ENCODE data around the gene FAM170B.
A peak's percentile ranks its signal among the peaks of the same experiment; 100 is the strongest.

The FAM170B gene

GRCh38 chr10:49168831-49169500, 35.1 kb upstream of the FAM170B start:
- DNase-seq: no peak

DNA sequence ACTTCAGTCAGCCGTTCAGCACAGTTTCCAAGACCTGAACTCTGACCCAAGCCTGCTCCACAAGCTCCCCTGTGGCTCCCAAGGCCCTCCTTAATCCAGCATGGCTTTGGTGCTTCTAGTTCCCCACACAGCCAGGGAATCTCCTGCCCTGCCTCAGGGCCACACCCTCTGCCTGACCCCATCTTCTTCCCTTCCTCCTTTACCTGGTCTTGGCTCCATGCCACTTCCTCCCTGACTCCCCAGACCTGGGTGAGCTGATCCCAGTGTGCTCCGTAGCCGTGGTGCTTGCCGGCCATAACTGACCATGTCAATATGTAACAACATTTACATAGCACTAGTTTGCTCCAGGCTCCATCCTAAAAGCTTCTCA, 34.3 kb upstream of the FAM170B start:
- no peak for DNase-seq

DNA sequence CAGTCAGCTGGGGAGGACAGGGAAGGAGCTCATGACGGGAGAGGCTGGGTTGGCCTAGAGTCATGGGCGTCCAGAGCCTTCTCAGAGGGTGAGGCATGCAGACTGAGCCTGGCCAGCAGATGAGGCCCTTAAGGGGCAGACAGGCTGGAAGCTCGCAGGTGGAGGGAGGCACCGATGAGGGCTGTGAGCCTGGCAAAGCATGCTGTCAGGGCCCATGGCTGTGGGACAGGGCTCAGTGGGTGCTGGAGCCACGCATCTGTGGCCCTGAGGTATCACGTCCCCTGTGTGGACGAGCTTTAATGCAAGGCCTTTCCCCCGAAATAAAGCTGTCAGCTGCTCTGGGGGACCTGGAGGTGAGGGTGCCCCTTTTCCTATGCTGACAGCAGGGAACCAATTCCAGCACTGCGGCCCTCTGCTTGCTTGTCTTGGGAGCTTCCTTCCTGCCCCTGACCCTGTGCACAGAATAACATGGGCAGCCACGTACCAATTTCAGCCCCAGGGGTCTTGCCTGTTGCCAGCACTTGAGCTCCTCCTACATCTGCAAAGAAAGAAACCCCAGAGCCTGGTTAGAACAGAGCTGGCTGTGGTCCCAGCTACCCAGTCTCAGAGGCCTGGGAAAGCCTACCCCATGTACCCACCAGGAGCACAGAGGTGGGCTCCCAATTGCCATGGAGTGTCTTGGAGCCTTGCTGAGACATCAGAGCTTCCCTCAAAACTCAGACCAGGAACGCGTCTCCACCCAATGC, 33.8 kb upstream of the FAM170B start:
- no peak for DNase-seq

- no peak for DNase-seq
Measured at GRCh38 chr10:49166484-49167400, 32.9 kb upstream of the FAM170B start.

DNA sequence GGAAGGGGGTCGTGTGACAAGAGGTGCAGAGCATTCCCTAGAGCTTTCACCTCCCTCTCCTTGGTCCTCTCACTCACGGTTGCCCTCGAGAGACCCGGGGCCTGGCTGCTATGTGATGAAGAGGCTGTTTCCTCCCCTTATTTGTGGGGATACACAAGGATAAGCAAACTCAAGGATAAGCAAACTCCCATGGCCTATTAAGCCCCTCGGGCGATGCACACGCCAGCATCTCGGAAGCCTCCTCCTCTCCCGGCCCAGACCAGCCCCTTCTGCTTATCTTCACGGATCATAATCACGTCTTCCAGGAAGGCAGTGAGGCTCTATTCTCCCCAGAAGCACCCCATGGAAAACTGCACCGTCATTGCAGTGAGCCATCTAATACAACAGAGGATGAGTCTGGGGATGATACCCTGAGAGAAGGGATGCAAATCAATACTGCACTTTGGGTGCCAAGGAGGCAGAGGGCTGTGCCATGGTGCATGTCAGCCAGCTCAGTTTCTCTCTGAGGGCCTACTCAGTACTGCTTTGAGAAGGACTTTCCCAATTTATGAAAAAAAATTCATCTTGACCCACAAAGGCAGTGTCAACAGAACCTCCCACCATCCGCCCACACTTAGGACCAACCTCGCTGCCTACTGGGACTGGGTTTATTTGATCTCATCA, 32.1 kb upstream of the FAM170B start:
- DNase-seq: no peak

GRCh38 chr10:49165259-49165658, 31.4 kb upstream of the FAM170B start:
- no peak for DNase-seq

GRCh38 chr10:49164559-49165188, 30.9 kb upstream of the FAM170B start:
- peak in 1 of 2 donors; percentile 22 for DNase-seq

- DNase-seq: no peak
Measured at GRCh38 chr10:49163741-49164140, 29.9 kb upstream of the FAM170B start.

- DNase-seq: no peak
Measured at GRCh38 chr10:49162761-49163310, 29.0 kb upstream of the FAM170B start.

DNA sequence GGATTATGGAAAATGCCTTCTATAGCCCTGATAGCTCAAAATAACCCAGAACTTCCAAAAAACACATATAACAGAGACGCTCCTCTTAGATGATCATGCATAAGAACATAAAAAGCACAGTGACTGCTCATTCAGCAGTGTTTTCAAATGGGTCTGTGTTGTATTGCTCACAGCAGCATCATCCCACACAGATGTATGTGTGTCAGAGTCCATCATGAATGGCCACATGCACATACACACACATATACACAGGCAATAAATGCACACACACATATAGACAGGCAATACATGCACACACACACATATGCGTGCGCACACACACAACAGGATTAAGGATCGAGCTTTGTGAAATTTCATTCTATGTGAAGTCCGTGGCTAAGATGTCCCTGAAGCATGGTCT, 28.2 kb upstream of the FAM170B start:
- DNase-seq: no peak

GRCh38 chr10:49161411-49161997, 27.7 kb upstream of the FAM170B start:
- no peak for DNase-seq

DNA sequence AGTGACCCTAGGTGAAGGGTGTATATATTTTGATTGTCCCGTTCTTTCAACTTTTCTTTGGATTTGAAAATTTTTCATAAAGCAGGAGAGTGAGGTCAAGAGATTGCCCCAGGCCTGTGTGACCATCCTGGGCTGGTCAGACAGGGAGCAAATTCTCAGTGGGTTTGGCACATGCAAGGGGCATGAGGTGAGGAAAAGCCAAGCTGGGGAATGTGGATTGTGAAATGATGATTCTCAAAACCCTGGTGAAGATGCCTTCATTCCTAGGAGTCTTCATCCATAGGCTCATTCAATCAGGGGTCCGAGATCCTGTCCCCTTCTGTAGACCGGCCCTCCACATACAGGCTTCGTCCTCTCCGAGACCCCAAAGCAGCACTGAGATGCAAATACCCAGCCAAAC, 27.0 kb upstream of the FAM170B start:
- DNase-seq: no peak

DNA sequence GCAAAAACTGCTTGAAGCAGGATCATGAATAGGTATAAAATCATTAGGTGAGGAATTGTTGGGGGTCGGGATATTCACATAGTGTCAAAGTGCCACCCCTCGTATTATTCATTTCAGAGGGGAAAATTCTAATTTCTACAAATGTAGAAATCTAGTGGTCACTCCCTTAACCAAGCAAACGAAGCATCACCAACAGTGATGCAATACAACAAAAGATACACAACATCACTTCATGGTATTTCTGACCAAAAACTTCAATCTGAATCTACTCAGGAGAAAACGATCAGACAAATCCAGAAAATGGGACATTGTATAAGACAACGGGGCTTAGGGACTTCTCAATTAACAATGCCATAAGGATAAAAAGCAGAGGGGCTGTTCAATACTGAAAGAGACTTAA, 26.3 kb upstream of the FAM170B start:
- DNase-seq: no peak

DNA sequence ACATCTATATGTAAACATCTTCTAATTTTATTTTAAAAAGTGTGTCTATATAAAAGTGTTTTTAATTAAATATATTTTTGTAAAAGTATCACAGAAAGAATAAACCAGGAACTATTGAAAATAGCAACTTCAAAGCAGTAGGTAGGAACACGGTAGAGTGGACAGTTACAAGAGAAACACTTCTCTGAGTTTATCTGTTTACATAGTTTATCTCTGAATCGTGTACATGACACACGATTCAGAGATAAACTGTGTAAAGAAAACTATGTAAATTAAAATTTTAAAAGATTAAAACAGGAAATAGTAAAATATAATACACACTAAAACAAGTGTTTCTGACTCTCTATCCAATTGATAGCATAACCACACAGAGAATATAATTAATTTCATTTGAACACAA, 25.1 kb upstream of the FAM170B start:
- DNase-seq: no peak

GRCh38 chr10:49158404-49158803, 24.6 kb upstream of the FAM170B start:
- no peak for DNase-seq

DNA sequence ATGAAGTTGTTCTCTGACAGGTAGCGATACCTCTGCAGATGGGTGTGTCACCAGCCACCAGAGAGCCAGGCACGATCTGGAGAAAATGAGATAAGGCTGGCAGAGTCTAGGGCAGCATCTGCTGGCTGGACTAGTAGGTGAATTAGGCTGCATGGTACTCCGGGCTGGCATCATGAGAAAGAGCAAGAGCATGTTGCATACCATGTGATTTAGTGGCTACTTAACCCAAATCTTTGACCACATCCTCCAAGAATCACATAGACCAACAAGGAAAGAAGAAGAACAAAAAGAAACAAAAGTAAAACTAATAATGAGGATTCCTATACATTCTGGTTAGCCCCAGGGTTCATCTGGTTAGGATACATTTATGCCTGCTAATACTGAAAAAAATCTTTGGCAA, 23.4 kb upstream of the FAM170B start:
- DNase-seq: no peak

GRCh38 chr10:49154641-49155040, 20.8 kb upstream of the FAM170B start:
- no peak for DNase-seq

DNA sequence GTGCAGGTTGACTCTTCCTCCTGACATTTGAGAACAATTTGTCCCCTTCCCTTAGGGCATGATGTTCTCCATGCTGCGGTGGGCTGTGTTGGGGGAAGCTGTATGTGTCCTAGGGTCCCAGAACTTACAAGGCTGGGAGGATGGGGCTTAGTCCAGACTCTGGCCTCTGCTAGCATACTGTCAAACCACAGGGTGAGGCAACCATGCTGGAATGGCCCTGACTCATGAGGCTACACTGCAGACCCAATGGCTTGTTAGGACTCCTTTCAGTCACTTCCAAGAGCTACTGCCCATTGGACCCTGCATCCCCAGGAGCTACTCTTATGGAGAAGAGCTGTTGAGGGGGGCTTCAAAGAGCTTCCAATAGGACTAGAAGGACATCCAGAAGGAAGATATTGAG, 20.1 kb upstream of the FAM170B start:
- no peak for DNase-seq

DNA sequence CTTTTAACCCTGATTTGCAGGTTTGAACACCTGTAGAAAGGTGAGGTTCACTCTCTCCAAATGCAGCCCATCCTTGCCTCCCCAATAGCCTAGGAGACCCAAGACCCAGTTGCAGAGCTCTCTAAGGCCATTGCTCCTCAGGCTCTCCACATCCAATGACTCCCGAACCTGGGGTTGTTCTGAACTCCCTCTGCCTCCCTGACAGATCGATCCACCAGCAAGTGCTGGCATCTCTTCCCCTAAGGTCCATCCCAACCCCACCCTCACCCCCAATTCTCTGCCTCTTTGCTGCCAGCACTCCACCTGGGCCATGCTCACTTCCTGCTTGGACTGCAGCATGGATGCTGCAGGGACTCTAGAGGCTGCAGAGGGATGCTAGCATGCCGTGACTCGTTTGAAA, 19.3 kb upstream of the FAM170B start:
- DNase-seq: no peak

DNA sequence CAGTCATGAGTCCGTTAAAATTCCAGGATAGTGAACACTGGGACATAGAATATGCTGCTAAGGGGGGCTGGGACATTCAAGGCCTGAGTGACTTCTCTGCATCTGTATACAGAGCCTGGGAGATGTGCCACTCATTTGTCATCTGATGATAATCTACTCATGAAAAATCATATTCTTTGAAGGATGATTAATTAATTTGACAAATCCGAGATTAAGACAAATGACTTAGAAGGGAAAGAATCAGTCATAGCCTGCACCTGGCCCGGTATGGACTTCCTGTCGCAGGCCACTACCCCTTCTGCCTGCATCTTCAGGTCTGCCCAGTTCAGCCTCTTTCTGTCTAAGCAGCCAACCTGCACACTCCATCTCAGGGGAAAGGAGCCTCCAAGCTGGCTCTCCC, 18.8 kb upstream of the FAM170B start:
- DNase-seq: no peak

GRCh38 chr10:49152037-49152436, 18.2 kb upstream of the FAM170B start:
- DNase-seq: no peak

GRCh38 chr10:49151481-49151880, 17.7 kb upstream of the FAM170B start:
- no peak for DNase-seq

Data from activated CD4-positive, alpha-beta T cell treated with anti-CD3 and anti-CD28 coated beads for 4 hours (primary cell).